DND-41 (cell line): ENCODE measurements around the gene UTF1.

Experiments
- ATAC-seq: fragments of 200-7000 bp; cut with Tn5 transposase; 3 replicates; pipeline ENCODE4 v1.9.1; 2021; ENCODE audit warnings: low read depth; ENCODE audit not compliant: insufficient read depth
- DNase-seq: peaks from one replicate; pipeline ENCODE4 v3.0.0-alpha.2; 2020
- H2AFZ ChIP-seq: 2 replicates; pipeline ENCODE4 v1.6.0; 2012; ENCODE audit warnings: low read depth, low read length
- H3K27ac ChIP-seq: 2 replicates; pipeline ENCODE4 v1.5.1; 2012; ENCODE audit warnings: low read length, inconsistent platforms
- H3K27me3 ChIP-seq: fragments of 200-600 bp; sonication (generic); 2 replicates; pipeline ENCODE4 v1.6.0; 2012; ENCODE audit warnings: low read length, mild to moderate bottlenecking, inconsistent platforms; ENCODE audit not compliant: insufficient read depth, poor library complexity
- H3K36me3 ChIP-seq: 2 replicates; pipeline ENCODE4 v1.5.1; 2012; ENCODE audit warnings: low read length, inconsistent platforms; ENCODE audit not compliant: insufficient read depth
- H3K4me1 ChIP-seq: 2 replicates; pipeline ENCODE4 v1.5.1; 2012; ENCODE audit warnings: mild to moderate bottlenecking, low read length; ENCODE audit not compliant: insufficient read depth
- H3K4me2 ChIP-seq: 2 replicates; pipeline ENCODE4 v1.6.0; 2012; ENCODE audit warnings: mild to moderate bottlenecking, moderate library complexity, low read length, inconsistent platforms; ENCODE audit not compliant: insufficient read depth
- H3K4me3 ChIP-seq, 2 experiments: fragments of 200-600 bp in 1 of 2; shearing (Covaris generic) in 1 of 2; 2 replicates each; pipeline ENCODE4 v1.5.1; 2012 to 2016; ENCODE audit warnings: inconsistent platforms in 2 of 2, low read length in 2 of 2, mild to moderate bottlenecking in 2 of 2, low read depth in 1 of 2, moderate library complexity in 1 of 2
- H3K79me2 ChIP-seq: 2 replicates; pipeline ENCODE4 v1.6.0; 2012; ENCODE audit warnings: low read length, inconsistent platforms; ENCODE audit not compliant: insufficient read depth
- H3K9ac ChIP-seq: 2 replicates; pipeline ENCODE4 v1.6.0; 2012; ENCODE audit warnings: low read depth, mild to moderate bottlenecking, inconsistent platforms, low read length, moderate library complexity
- H3K9me3 ChIP-seq: 2 replicates; pipeline ENCODE4 v1.5.1; 2012; ENCODE audit warnings: low read length, moderate library complexity, mild to moderate bottlenecking, inconsistent platforms; ENCODE audit not compliant: insufficient read depth, severe bottlenecking
- H4K20me1 ChIP-seq: 2 replicates; pipeline ENCODE4 v1.6.0; 2012; ENCODE audit warnings: low read length; ENCODE audit not compliant: insufficient read depth
- CTCF ChIP-seq: IDR thresholded peaks from 2 replicates; pipeline ENCODE4 v1.5.1; 2012; ENCODE audit warnings: borderline replicate concordance, low read length, moderate library complexity, mild to moderate bottlenecking; ENCODE audit not compliant: poor library complexity, severe bottlenecking; ENCODE audit errors: extremely low read depth
- EZH2 ChIP-seq: IDR thresholded peaks from 3 replicates; pipeline ENCODE4 v1.6.1; 2012; ENCODE audit warnings: borderline replicate concordance, low read depth, mild to moderate bottlenecking, moderate library complexity, low read length, inconsistent platforms; ENCODE audit not compliant: severe bottlenecking

UTF1 gene

GRCh38 chr10:133252223-133252552 is 22.2 kb downstream of the UTF1 start:
- Histone ChIP-seq H3K9ac (no peak overlapping the region), H3K9me3 (no peaks in the 10 kb centered on the region), H3K4me2 (no peak overlapping the region), H2AFZ (no peak overlapping the region), H3K4me3 (no peak overlapping the region), H3K4me1 (no peaks in the 10 kb centered on the region), H4K20me1 (no peaks in the 10 kb centered on the region), H3K79me2 (no peaks in the 10 kb centered on the region), H3K27ac (no peak overlapping the region), H3K27me3 (no peaks in the 10 kb centered on the region), H3K36me3 (no peaks in the 10 kb centered on the region)
- ATAC-seq (no peak), DNase-seq (no peak)
- TF ChIP-seq EZH2 (no peak), CTCF (no peak)

GRCh38 chr10:133253361-133253955 is 23.4 kb downstream of the UTF1 start:
- Histone ChIP-seq H3K9me3 (no peaks in the 10 kb centered on the region), H3K79me2 (no peaks in the 10 kb centered on the region), H3K4me3 (no peak overlapping the region), H2AFZ (no peak overlapping the region), H3K36me3 (no peaks in the 10 kb centered on the region), H3K27me3 (no peaks in the 10 kb centered on the region), H3K4me1 (peaks cover 10% of the 10 kb centered on the region), H3K4me2 (no peak overlapping the region), H3K27ac (no peak overlapping the region), H3K9ac (no peak overlapping the region), H4K20me1 (peaks cover 9% of the 10 kb centered on the region)
- no peak for TF ChIP-seq EZH2
- no peak for TF ChIP-seq CTCF
- ATAC-seq: no peak
- DNase-seq: no peak

GRCh38 chr10:133254421-133255120 is 24.6 kb downstream of the UTF1 start:
- no peak for TF ChIP-seq CTCF
- TF ChIP-seq EZH2: no peak
- Histone ChIP-seq H2AFZ (no peak overlapping the region), H3K9ac (no peak overlapping the region), H3K4me3 (no peak overlapping the region), H4K20me1 (peaks cover 17% of the 10 kb centered on the region), H3K79me2 (no peaks in the 10 kb centered on the region), H3K36me3 (no peaks in the 10 kb centered on the region), H3K27ac (no peak overlapping the region), H3K4me2 (no peak overlapping the region), H3K4me1 (peaks cover 22% of the 10 kb centered on the region), H3K9me3 (no peaks in the 10 kb centered on the region), H3K27me3 (no peaks in the 10 kb centered on the region)
- no peak for DNase-seq
- no peak for ATAC-seq
